Activated CD8-positive, alpha-beta T cell treated with anti-CD3 and anti-CD28 coated beads for 36 hours (primary cell): ENCODE measurements around the gene PAXIP1. TPM values are rescaled to one million over a fixed set of nuclear protein-coding genes. Genes with fewer than 3 reads are reported as not detected.
"Not testable (repeated sequence)": the region's sequence is repeated elsewhere in the genome, so short reads cannot be mapped to it uniquely, and the experiment has no call there.

Experiments used
- ATAC-seq: fragments of 200-7000 bp; cut with Tn5 transposase; one replicate; pipeline ENCODE4 v1.10.0; 2021; ENCODE audit warnings: mild to moderate bottlenecking, moderate library complexity
- CTCF ChIA-PET: fragments of 350-600 bp; sonication (Branson Sonifier 250); formaldehyde crosslinking; loops from one replicate; lab custom pipeline; 2021; ENCODE audit warnings: antibody characterized with exemption; lab: Charles Lee
- POLR2A ChIA-PET: fragments of 350-600 bp; sonication (Branson Sonifier 250); formaldehyde crosslinking; loops from one replicate; lab custom pipeline; 2021; ENCODE audit warnings: antibody characterized with exemption; lab: Charles Lee
- DNase-seq: peaks from one replicate; pipeline ENCODE4 v3.0.0-alpha.2; 2020
- H3K27ac Mint-ChIP-seq: one replicate; pipeline ENCODE4 v1.8.0; 2021; ENCODE audit warnings: mild to moderate bottlenecking, mixed read lengths
- H3K27me3 Mint-ChIP-seq: one replicate; pipeline ENCODE4 v1.8.0; 2021; ENCODE audit warnings: mixed read lengths
- H3K36me3 Mint-ChIP-seq: one replicate; pipeline ENCODE4 v1.8.0; 2021; ENCODE audit warnings: low read depth, mixed read lengths
- H3K4me1 Mint-ChIP-seq: one replicate; pipeline ENCODE4 v1.8.0; 2021; ENCODE audit warnings: low read depth, mixed read lengths
- H3K4me3 Mint-ChIP-seq: one replicate; pipeline ENCODE4 v1.8.0; 2021; ENCODE audit warnings: mild to moderate bottlenecking, moderate library complexity, mixed read lengths
- H3K9me3 Mint-ChIP-seq: one replicate; pipeline ENCODE4 v1.8.0; 2021; ENCODE audit warnings: mixed read lengths
- CTCF ChIP-seq: fragments of 200-600 bp; IDR thresholded peaks from one replicate; pipeline ENCODE4 v1.8.0; 2022; ENCODE audit warnings: antibody characterized with exemption, mild to moderate bottlenecking
- intact Hi-C: fragments of 100-400 bp; cut with micrococcal nuclease; formaldehyde crosslinking; loops from one replicate; pipeline ENCODE4 v1.10.0; 2022
- total RNA-seq, 2 experiments: library from RNA; stranded (reverse); gene quantifications; one replicate each; pipeline ENCODE4 v1.2.3, GENCODE V29; 2021

The PAXIP1 gene
- total RNA-seq, 2 experiments from 2014 or later = 20.5 to 23.9 TPM

- H3K4me1 Mint-ChIP-seq = peaks cover 2% of the 10 kb centered on the region
- no peaks in the 10 kb centered on the region for H3K27me3 Mint-ChIP-seq
- DNase-seq = no peak
- intact Hi-C loops = no loop called here
- CTCF ChIA-PET = interaction anchor here (1.4 to 13.6 kb wide), 5 partner anchors 11 to 62 kb away, joined by 3 to 155 read pairs (median 6); no protein-coding TSS in a partner anchor
- H3K9me3 Mint-ChIP-seq = no peaks in the 10 kb centered on the region
- H3K36me3 Mint-ChIP-seq = peaks cover 31% of the 10 kb centered on the region
- H3K4me3 Mint-ChIP-seq = no peak overlapping the region
- no peak for ATAC-seq
- no peak for TF ChIP-seq CTCF
- no peak overlapping the region for H3K27ac Mint-ChIP-seq
- POLR2A ChIA-PET = no interaction called here
These were observed 55.3 kb downstream of the PAXIP1 start for GRCh38 chr7:154947604-154948003.

GRCh38 chr7:154946166-154946565, 56.8 kb downstream of the PAXIP1 start:
- ChIA-PET CTCF (interaction anchor here (1.0 to 13.6 kb wide), 4 partner anchors 13 to 399 kb away, joined by 3 to 155 read pairs (median 6); no protein-coding TSS in a partner anchor), POLR2A (no interaction called here)
- Mint-ChIP-seq H3K27me3 (no peaks in the 10 kb centered on the region), H3K27ac (no peak overlapping the region), H3K36me3 (peaks cover 27% of the 10 kb centered on the region), H3K9me3 (no peaks in the 10 kb centered on the region), H3K4me3 (no peak overlapping the region), H3K4me1 (peaks cover 2% of the 10 kb centered on the region)
- ATAC-seq (no peak), DNase-seq (no peak)
- no peak for TF ChIP-seq CTCF
- intact Hi-C loops = no loop called here

- DNase-seq (no peak), ATAC-seq (no peak)
- no peak for TF ChIP-seq CTCF
- intact Hi-C loops = no loop called here
- H3K4me3 Mint-ChIP-seq = no peak overlapping the region
- H3K4me1 Mint-ChIP-seq = peaks cover 2% of the 10 kb centered on the region
- POLR2A ChIA-PET = interaction anchor here (1.0 kb wide), 1 partner anchor 11 kb away, joined by 4 read pairs; no protein-coding TSS in a partner anchor
- H3K27ac Mint-ChIP-seq = no peak overlapping the region
- no peaks in the 10 kb centered on the region for H3K9me3 Mint-ChIP-seq
- H3K36me3 Mint-ChIP-seq = peaks cover 17% of the 10 kb centered on the region
- H3K27me3 Mint-ChIP-seq = no peaks in the 10 kb centered on the region
- CTCF ChIA-PET = interaction anchor here (4.9 to 13.6 kb wide), 3 partner anchors 8 to 30 kb away, joined by 25 to 155 read pairs (median 39); no protein-coding TSS in a partner anchor
These were observed 59.0 kb downstream of the PAXIP1 start for GRCh38 chr7:154943906-154944305.

GRCh38 chr7:154942691-154943090, 60.2 kb downstream of the PAXIP1 start:
- peaks cover 5% of the 10 kb centered on the region for H3K4me1 Mint-ChIP-seq
- DNase-seq (no peak), ATAC-seq (no peak)
- no peaks in the 10 kb centered on the region for H3K27me3 Mint-ChIP-seq
- no peak overlapping the region for H3K27ac Mint-ChIP-seq
- no peak for TF ChIP-seq CTCF
- H3K4me3 Mint-ChIP-seq = no peak overlapping the region
- intact Hi-C loops = no loop called here
- no peaks in the 10 kb centered on the region for H3K9me3 Mint-ChIP-seq
- peaks cover 13% of the 10 kb centered on the region for H3K36me3 Mint-ChIP-seq
- POLR2A ChIA-PET = interaction anchor here (1.4 kb wide), 1 partner anchor 21 kb away, joined by 6 read pairs; no protein-coding TSS in a partner anchor
- CTCF ChIA-PET = interaction anchor here (1.8 to 13.6 kb wide), 4 partner anchors 9 to 66 kb away, joined by 9 to 155 read pairs (median 32); no protein-coding TSS in a partner anchor

- ATAC-seq (no peak), DNase-seq (no peak)
- CTCF ChIA-PET = interaction anchor here (0.8 to 2.6 kb wide), 3 partner anchors 11 to 64 kb away, joined by 3 to 9 read pairs (median 6); no protein-coding TSS in a partner anchor
- TF ChIP-seq CTCF = no peak
- intact Hi-C loops = no loop called here
- no peak overlapping the region for H3K27ac Mint-ChIP-seq
- H3K27me3 Mint-ChIP-seq = no peaks in the 10 kb centered on the region
- H3K36me3 Mint-ChIP-seq = peaks cover 28% of the 10 kb centered on the region
- peaks cover 10% of the 10 kb centered on the region for H3K9me3 Mint-ChIP-seq
- no peak overlapping the region for H3K4me3 Mint-ChIP-seq
- peaks cover 9% of the 10 kb centered on the region for H3K4me1 Mint-ChIP-seq
- POLR2A ChIA-PET = interaction anchor here (0.7 kb wide), 1 partner anchor 9 kb away, joined by 3 read pairs; no protein-coding TSS in a partner anchor
These were observed 65.1 kb downstream of the PAXIP1 start for GRCh38 chr7:154937837-154938236.

- peaks cover 10% of the 10 kb centered on the region for H3K9me3 Mint-ChIP-seq
- H3K4me1 Mint-ChIP-seq = peaks cover 21% of the 10 kb centered on the region
- H3K36me3 Mint-ChIP-seq = peaks cover 35% of the 10 kb centered on the region
- ATAC-seq, DNase-seq, H3K27ac Mint-ChIP-seq, intact Hi-C loops, H3K4me3 Mint-ChIP-seq, H3K27me3 Mint-ChIP-seq: not testable (repeated sequence)
- ChIA-PET CTCF (interaction anchor here (0.6 to 1.6 kb wide), 2 partner anchors 18 to 74 kb away, joined by 3 to 4 read pairs; no protein-coding TSS in a partner anchor), POLR2A (interaction anchor here (0.6 kb wide), 1 partner anchor 1802 kb away, joined by 3 read pairs; no protein-coding TSS in a partner anchor)
These were observed 68.5 kb downstream of the PAXIP1 start for GRCh38 chr7:154934353-154934952.
